KG1 (cell line): ENCODE data around the gene PRDX3.
A peak's percentile ranks its signal among the peaks of the same experiment; 100 is the strongest.
"Not testable (repeated sequence)": the region's sequence is repeated elsewhere in the genome, so short reads cannot be mapped to it uniquely, and the experiment has no call there.

Experiments
- DNase-seq: peaks from one replicate; lab custom pipeline; 2025; lab: John Stamatoyannopoulos, UW

The PRDX3 gene

DNA sequence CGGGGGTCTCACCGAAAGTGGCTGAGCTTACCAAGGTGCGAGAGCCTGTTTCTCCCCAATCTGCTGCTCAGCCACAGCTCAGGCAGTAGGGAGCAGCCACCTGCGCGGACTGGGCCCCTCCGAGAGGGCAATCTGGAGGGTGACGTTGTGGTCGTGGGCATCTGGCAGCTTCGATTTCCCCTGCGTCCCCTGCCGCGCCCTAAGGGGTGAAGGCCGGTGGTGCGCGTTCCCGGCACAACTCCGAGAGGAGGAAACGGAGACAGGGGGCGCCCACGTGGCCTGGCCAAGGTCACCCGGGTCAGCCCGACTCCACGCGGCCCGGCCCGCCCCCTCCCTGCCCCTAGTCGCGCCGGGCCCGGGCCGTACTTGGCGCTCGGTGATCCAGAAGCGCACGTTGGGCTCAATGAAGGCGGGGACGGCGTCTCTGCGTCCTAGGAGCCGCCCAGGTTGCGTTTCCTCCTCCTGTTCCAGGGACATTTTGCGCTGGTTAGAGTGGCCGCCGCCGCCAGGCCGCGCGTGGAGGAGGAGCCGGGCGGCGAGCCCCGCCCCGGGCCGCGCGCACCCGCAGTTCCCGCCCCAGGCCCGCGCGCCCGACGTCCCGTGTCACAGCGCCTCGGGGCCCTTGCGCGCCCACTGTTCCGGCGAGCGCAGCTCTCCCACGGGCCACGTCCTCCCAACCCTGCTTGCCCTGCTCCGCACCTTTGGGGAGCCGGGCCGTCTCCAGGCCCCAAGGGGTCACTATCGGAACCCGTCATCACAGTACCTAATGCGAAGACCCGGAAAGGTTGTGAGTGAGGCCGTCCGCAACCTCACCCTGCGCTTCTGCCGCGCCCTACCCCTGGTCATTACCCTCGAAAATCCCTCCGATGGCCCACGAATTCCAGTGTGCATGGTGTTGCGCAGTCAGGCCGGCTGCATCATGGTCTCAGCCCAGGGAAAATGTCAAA is 13.2 kb downstream of the PRDX3 start, which contains the start of gene SFXN4:
TSS of gene SFXN4 (minus strand) at position 544 of the 947 bp plus-strand sequence. CDS start at position 477, 67 bp downstream.
- peak; percentile 80 for DNase-seq

DNA sequence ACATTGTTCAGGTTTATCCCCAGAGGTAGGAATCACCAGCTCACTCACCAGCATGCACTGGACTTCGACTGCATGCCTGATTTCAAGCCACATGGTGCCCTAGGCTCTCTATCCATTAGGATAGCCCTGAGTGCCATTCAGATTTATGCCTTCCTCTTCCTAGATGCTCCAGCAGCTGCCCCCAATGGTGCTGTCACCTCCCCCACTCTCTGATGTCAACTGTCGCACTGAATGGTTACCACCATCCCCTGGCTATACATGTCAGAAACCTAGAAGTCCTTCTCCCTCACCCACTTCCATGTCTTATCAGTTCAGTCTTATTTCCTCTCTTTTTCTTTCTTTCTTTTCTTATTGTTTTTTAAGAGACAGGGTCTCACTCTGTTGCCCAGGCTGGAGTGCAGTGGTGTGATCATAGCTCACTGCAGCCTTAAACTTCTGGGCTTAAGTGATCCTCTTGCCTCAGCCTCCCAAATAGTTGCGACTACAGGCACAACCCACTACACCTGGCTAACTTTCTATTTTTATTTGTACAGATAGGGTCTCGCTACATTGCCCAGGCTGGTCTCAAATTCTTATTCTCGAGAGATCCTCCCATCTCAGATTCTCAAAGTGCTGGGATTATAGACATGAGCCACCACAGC is 16.0 kb downstream of the PRDX3 start:
- no peak for DNase-seq

DNA sequence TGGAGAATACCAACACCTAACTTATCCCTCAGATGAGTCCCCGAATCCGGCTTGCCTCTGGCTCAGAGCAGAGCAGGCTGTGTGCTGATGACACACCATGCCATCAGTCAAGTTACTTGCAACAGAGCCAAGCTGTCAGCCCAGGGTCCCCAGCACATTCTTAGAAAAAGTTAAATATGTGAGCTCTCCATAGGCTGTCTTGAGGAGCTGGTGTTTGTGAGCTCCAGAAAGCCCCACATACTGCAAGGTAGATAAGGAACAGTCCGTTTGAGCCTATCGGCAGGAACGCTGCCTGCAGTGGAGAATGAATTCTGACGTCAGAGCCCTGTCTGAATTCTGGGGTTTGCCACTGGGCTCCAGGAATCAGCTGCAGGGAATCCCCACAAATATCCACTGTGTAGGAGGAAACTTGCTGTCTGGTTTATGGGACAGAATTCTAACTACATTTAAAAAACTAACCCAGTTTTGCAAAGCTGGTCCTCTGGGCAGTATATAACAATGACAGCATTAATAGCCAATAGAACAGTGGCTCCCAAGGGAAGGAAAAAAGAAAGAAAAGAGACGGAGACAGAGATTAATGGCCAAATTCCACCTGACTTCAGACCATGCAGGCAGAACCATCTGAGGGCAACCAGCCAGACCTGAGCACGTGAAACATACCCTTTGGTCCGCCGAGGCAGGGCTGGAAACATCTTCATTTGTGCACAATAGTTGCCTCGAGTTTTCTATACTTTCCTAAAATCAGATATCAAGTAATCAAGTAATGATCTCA is 16.7 kb downstream of the PRDX3 start:
- no peak for DNase-seq

DNA sequence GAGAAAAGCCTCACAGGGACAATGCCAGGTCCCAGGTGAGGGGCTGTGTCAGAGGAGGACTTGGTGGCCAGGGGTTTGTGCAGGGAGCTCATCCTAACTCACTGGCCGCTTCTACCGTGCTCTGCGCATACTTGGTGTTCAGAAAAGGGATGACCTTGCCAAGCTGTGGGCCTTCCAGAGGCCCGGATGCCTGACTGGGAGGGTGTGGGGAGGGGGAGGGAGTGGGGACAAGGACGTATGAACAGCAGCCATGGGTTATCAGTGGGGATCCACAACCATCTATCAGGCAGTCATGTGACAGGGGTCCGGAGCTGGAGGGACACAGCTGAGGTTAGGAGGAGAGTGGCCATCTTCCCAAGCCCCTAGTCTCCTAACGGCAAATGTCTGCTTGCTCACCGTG is 19.3 kb downstream of the PRDX3 start:
- no peak for DNase-seq

DNA sequence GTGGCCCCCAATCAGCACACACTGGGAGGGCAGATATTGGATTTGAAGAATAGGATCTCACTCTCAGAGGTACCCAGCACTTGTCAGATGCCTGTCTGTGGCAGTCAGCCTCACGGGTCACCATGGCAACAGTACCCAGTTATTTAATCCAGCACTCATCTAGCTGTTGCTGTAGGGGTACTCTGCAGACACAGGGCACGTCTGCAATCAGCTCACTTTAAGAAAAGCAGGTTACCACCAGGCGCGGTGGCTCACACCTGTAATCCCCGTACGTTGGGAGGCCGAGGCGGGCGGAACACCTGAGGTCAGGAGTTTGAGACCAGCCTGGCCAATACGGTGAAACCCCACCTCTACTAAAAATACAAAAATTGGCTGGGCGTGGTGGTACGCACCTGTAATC is 25.0 kb downstream of the PRDX3 start:
- no peak for DNase-seq

DNA sequence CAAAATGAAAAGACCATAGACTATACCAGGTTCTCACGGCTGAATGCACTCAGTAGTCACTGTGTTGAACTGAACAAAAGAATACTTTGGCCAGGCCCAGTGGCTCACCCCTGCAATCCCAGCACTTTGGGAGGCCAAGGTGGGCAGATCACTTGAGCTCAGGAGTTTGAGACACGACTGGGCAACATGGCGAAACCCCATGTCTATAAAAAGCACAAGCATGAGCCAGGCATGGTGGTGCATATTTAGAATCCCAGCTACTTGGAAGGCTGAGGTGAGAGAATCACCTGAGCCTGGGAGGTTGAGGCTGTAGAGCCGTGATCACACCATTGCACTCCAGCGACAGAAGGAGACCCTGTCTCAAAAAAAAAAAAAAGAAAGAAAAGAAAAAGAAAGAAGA is 25.6 kb downstream of the PRDX3 start:
- no peak for DNase-seq

DNA sequence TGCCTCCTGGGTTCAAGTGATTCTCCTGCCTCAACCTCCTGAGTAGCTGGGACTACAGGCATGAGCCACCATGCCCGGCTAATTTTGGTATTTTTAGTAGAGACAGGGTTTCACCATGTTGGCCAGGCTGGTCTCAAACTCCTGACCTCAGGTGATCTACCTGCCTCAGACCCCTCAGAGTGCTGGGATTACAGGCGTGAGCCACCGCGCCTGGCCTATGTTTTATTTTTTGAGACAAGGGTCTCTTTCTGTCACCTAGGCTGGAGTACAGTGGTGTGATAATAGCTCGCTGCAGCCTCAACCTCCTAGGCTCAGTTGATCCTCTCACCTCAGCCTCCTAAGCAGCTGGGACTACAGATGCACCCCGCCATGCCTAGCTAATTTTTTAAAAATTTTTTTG is 27.0 kb downstream of the PRDX3 start:
- DNase-seq = not testable (repeated sequence)

DNA sequence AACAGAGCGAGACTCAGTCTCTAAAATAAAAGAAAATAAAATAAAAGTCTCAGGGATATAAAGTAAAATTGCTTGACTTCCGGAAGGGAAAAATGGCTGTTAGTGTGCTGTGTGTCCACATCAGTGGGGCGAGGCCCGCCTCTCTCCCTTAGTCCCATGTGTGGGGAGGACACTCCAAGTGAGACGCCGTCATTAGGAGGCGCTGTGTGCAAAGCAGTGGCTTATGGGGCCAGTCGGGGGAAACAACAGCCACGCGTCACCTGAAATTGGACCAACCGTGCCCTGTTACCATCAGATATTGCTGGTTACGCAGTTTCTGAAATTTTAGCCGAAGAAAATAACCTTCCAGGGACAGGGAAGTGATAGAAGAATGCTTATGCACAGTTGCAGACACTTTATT is 28.9 kb downstream of the PRDX3 start:
- DNase-seq = no peak

DNA sequence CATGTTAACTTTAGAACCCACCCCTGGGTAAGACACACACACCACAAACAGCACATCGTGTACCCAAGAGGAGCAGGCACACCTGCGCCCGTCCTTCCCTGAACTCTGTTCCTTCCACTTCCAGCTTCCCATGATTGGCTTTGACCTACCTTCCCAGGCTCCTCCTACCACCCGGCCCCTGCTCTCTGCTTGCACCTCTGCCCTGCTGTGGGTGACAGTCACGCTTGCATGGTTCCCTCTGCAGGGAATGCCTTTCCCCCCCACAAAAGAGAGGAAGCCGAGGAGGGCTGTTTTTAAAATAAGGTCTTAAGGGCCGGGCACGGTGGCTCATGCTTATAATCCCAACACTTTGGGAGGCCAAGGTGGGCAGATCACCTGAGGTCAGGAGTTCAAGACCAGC is 29.5 kb downstream of the PRDX3 start:
- DNase-seq = no peak

DNA sequence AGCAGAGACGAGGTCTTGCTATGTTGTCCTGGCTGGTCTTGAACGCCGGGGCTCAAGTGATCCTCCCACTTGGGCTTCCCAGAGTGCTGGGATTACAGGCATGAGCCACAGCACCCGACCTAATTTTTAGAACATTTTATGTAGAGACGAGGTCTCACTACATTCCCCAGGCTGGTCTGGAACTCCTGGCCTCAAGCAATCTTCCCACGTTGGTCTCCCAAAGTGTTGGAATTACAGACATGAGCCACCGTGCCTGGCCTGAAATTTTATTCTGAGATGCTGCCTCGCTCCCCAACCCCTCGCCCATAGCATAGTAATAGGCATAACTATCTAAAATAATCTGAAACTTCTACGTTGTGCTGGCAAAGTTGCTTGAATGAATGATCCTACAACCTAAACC is 35.0 kb downstream of the PRDX3 start:
- no peak for DNase-seq

DNA sequence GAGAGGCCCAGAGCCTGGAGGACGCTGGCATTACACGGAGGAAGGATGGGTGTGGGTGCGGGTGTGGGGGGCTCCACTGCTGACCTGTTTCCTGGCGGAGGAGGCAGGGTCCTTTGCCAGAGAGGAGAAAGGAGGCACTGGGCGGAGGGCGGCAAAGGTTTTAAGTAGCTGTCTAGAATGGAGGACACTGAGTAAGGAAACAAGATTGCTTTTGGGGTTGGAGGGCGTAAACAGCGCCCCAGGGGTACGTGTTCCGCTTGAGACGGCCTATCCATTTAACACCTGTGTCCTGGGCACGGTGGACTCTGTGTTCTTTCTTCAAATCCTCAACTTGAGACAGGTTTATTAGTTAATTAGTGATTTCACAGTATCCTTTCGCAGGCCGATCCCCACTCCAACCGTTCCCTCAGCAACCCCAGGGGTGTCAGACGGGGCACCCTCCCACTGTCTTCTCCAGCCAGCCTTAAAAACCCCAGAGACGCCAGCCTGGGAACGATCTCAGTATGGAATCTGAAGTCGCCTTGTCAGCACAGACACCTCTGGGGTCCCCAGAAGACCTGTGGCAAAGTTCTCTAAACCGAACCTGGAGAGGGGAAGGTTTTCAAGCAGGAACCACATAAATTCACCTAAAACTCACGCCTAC is 37.9 kb downstream of the PRDX3 start:
- no peak for DNase-seq

DNA sequence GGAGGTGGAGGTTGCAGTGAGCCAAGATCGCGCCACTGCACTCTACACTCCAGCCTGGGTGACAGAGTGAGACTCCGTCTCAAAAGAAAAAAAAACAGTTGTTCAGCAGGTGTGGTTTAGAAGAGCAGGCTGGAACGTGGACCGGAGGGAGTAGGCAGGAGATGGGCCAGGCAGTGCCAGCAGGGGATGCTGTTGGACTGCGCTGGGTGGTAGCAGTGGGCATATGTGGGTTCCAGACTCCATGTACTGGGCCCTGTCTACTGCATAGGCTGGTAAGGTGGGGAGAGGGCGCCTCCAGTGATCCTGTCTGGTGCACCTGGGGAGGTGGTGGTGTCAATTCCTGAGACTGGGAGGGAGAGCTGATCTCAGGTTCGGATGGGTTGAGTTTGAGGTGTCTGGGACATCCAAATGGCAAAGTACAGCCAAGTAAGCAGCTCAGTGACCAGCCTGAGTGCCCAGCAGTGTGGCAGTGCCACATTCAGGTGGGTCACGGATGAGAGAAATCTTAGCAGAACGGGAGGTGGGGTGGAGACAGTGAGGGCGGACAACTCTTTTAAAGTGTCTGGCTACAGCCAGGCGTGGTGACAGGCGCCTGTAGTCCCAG is 39.0 kb downstream of the PRDX3 start:
- no peak for DNase-seq

DNA sequence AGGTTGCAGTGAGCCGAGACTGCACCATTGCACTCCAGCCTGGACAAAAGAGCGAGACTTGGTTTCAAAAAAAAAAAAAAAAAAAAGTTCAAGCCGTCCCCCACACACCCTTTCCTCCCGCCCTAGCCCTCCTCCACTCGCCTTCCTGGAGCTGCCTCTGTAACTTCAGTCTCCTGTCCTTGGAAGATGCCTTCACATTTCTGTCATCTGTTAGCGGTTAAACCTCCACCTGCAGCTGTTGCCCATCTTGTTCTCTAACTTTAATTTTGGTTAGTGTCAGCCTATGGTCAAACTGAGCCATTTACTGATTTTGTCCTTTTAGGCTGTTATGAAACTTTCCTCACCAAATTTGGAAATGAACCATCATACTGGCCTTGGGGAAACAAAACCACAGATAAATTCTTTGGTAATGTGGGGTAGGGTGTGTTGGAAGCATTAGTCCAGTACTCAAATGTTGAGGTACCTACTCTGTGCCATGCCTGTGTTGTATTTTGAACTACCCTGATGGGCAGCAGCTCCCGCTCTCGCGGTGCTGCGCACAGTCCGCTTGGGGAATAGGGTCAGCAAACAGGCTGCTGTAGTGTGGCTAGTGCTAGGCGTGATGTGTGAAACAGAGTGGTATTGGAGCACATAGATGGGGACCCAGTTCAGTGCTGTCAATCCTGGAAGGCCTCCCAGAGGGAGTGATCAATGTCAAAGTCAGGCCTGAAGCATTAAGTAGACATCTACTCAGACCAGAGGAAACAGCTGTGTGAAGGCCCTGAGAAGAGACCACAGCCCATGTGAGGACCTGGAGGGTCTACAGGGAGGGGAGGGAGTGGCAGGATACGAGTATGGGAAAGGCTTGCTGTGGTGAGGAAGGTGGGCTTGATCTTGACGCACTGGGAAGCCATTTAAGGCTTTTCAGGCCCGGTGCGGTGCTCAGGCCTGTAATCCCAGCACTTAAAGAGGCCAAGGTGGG is 40.0 kb downstream of the PRDX3 start:
- DNase-seq = no peak

DNA sequence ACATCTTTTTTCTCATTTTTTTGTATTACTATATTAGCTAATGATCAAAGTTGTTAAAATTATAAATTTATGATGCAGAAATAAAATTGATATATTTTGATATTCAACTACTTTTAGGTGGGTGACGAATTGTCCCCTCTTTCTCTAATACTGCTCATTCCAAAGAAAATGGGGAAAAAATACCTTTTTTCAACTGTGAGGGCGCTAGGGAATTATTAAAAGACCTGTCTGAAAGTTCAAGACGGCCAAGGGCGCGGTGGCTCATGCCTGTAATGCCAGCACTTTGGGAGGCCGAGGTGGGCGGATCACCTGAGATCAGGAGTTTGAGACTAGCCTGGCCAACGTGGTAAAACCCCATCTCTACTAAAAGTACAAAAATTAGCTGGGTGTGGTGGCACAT is 40.7 kb downstream of the PRDX3 start:
- not testable (repeated sequence) for DNase-seq

DNA sequence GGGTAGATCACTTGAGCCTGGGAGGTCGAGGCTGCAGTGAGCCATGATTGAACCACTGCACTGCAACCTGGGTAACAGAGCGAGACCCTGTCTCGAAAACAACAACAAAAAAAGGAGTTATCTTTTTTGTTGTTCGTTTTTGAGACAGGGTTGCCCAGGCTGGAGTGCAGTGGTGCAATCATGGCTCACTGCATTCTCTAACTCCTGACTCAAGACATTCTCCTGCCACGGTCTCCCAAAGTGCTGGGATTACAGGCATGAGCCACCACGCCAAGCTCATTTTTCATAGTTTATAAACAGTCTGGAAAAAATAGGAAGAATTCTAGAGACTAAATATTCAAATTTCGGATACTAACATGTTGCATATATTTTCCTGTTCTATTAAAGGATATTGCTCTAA is 42.5 kb downstream of the PRDX3 start:
- no peak for DNase-seq

DNA sequence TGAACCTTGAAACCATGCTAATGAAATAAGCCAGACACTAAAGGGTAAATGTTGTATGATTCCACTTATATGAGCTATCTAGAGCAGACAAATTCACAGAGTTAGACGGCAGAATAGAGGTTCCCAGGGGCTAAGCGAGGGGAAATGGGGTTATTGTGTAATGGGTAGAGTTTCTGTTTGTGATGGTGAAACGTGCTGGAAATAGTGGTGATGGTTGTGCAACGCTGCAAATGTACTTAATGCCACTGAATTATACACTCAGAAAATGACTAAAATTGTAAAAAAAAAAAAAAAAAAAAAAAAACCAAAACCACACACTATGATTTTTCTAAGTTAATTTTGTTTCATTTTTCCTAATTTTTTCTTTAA is 43.1 kb downstream of the PRDX3 start:
- no peak for DNase-seq

DNA sequence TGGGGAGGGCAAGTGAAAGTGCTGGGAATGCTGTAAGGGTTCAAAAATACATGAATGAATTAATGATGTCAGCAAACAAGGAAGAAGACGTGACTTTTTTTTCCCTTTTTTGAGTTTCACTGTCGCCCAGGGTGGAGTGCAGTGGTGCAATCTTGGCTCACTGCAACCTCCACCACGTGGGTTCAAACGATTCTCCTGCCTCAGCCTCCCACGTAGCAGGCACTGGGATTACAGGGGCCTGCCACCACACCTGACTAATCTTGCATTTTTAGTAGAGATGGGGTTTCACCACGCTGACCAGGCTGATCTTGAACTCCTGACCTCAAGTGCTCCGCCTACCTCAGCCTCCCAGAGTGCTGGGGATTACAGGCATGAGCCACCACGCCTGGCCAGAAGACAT is 44.7 kb downstream of the PRDX3 start:
- no peak for DNase-seq

DNA sequence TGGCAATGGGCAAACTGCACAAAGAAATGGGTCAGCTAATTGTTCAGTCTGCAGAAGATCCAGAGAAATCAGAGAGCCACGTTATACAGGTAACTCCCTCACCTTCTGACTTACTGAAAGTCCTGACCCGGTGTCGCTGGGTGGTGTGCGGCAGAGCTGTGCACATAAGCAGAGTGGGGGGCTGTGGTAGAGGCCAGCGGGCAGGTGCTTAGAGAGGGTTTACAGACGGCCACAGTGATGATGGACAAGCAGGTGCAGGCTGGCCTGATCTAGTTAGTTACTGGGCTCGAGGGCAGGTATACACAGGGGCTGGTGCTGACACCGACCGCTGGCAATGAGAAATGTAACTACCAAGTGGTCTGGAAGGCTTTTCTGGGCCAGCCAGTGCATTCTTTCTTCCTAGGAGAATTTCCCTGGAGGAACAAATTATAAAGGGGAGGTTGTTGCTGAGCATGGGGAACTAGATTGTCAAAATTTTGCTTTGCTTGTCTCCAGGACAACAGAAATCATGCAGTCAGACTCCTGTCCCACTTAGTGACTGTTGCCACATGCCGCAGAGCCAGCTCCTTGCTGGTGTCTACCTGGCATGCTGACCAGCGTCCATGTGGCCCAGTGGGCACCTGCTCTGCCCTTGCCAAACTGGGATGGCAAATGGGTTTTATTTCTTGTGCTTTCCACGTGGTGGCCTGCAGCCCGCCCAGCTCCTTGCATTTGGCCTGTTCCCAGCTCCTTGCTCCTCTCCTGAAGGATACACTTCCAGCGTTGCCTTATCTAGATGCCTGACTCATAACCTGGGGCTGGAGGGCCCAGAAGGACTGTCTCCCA is 45.9 kb downstream of the PRDX3 start:
- no peak for DNase-seq

DNA sequence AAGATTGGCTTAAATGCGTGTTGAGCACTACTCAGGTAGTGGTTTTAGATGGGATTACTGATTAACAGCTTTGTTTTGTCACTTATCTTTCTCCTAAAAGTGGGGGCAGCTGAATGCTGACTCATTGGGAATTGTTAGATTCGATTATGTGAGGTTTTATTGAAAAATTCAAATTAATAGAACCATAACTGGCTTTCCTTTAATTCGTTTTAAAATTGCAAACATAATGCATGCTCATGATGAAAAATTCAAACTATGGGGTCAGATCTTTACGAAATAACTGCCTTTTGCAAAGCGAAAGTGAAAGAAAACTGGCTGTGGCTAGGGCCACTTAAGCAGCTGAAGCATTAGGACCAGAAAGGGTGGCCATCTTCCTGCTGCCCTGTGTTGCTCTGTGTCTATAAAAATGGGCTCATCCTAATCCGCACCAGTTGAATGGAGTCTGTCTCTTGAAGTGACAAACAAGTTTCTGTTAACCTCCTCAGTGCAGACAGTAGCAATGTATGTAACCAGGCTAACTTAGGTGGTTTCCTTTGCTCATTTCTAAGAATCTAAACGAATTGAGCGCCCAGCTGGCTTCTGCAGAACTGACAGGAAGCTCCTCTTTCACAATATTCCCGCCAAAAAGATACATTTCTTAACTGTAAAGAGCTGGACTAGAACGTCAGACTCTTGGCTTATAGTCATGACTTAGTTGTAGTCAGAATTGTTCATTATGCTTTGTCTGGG is 46.9 kb downstream of the PRDX3 start:
- peak; percentile 88 for DNase-seq
